ENCODE results near the gene MRGPRG. TPM values are rescaled to one million over a fixed set of nuclear protein-coding genes. Genes with fewer than 3 reads are reported as not detected.

The MRGPRG gene
- total and polyA plus RNA-seq, 4 donors: not detected

DNA sequence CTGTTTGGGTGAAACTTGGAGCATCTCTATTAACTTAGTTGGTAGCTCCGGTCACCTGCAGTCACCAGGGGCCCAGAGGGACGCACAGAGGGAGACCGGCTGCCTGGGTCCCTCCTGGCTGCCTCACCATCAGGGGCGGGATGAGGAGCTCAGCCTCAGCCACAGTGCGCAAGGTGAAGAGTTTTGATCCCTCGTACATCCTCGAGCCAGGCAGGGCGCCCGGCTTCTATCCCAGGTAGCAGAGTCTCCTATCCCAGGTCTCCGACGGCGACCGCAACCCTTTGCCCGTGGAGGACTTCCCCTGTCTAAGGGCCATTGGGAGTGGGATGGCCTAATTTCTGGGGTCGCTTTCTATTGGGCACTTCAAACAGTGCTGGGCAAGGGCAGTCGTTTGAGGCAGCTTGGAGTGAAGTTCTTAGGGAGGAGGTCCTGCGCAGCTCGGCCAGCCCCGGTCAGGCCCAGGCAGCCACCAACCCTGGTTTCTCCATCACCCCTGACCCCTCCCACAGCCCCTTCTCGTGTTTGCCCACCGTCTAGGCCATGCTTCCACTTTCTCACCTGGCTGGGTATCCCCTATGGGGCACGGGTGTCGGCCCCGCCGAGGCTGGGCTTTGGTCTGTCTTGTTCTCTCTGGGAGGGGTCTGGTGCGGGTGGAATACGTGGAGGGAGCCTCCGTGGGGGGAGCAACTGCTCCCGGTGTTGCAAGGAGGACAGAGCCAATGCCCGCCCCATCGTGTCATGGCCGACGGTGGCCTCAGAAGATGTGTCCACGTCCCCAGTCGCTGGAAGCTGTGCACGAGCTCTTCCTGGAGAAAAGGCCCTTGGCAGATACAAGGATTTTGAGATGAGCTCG, 3.6 kb upstream of the MRGPRG start:
- intact Hi-C loops (cut with DNase I): no loop called here
- H3K27ac ChIP-seq (ENCODE audit: low read depth in 1 of 2, low read length in 2 of 2): no peak overlapping the region
- H3K9me3 ChIP-seq (ENCODE audit: control insufficient read depth, low read length): no peaks in the 10 kb centered on the region
- DNase-seq: peak; percentile 45 to 68
- no peak overlapping the region for H3K4me3 ChIP-seq (ENCODE audit: low read length in 2 of 2)
- H3K36me3 ChIP-seq (ENCODE audit: control insufficient read depth in 1 of 2, insufficient read depth in 2 of 2, low read length in 1 of 2): no peaks in the 10 kb centered on the region
- no peaks in the 10 kb centered on the region for H3K4me1 ChIP-seq (ENCODE audit: control insufficient read depth in 1 of 2, insufficient read depth in 2 of 2, low read length in 2 of 2)
- 83 to 90% methylated on average over 37 of the region's 37 CpGs for WGBS, 2 donors
- no peak for ATAC-seq (ENCODE audit: low FRiP score)
- H3K27me3 ChIP-seq (ENCODE audit: control insufficient read depth in 1 of 2, insufficient read depth in 2 of 2, low read length in 1 of 2): no peaks in the 10 kb centered on the region

GRCh38 chr11:3221408-3222002, 2.9 kb upstream of the MRGPRG start:
- no peaks in the 10 kb centered on the region for H3K27me3 ChIP-seq (ENCODE audit: control insufficient read depth in 1 of 2, insufficient read depth in 2 of 2, low read length in 1 of 2)
- H3K4me3 ChIP-seq (ENCODE audit: low read length in 2 of 2): no peak overlapping the region
- WGBS, 2 donors: 48 to 62% methylated on average over 27 of the region's 27 CpGs
- no peak overlapping the region for H3K27ac ChIP-seq (ENCODE audit: low read depth in 1 of 2, low read length in 2 of 2)
- ATAC-seq (ENCODE audit: low FRiP score) (no peak), DNase-seq (peak; percentile 30 to 64)
- H3K4me1 ChIP-seq (ENCODE audit: control insufficient read depth in 1 of 2, insufficient read depth in 2 of 2, low read length in 2 of 2): no peaks in the 10 kb centered on the region
- H3K36me3 ChIP-seq (ENCODE audit: control insufficient read depth in 1 of 2, insufficient read depth in 2 of 2, low read length in 1 of 2): no peaks in the 10 kb centered on the region
- H3K9me3 ChIP-seq (ENCODE audit: control insufficient read depth, low read length): no peaks in the 10 kb centered on the region
- intact Hi-C loops (cut with DNase I): no loop called here

DNA sequence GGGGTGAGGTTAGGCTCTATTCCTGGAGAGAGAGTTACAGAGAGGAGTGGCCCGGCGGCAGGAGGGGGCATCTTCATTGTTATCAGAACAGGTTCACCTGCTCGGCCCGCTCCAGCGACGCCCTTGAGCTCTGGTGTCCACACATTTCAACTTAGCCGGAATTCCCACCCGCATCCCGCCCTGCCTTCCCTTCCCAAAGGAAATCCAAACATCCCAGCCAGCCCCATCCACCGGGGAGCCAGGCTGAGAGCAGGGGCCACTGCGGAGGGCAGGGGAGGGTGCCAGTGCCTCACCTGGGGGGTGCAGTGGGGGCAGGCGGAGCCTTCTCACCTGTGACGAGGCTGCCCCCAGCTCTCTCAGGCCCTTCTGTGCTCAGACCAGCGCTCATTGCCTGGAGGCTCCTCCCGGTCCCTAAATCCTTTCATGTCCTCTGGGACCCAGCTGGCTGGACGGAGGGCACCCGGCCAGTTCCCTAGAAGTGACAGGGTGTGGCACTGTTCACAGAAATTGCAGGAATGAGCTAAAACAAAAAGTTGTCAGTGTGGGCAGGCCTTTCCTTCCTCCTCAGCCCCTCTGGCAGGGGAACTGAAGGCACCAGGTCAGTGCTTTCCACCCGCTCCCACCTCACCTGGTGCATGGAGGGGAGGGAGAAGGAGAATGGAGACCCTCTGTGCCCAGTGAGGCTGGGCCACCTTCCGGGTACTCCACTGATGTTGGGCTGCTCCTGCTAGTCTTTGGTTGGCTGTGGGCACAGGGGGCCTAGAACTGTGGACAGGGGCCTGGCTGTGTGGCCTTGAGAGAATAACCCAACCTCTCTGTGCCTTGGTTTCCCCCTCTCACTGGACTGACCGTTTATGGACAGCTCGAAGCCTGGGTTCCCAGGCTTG, 2.2 kb upstream of the MRGPRG start:
- H3K4me3 ChIP-seq (ENCODE audit: low read length in 2 of 2): no peak overlapping the region
- intact Hi-C loops (cut with DNase I): no loop called here
- H3K9me3 ChIP-seq (ENCODE audit: control insufficient read depth, low read length): no peaks in the 10 kb centered on the region
- DNase-seq (peak; percentile 42 to 74), ATAC-seq (ENCODE audit: low FRiP score) (no peak)
- no peaks in the 10 kb centered on the region for H3K4me1 ChIP-seq (ENCODE audit: control insufficient read depth in 1 of 2, insufficient read depth in 2 of 2, low read length in 2 of 2)
- WGBS, 2 donors: 52 to 59% methylated on average over 21 of the region's 21 CpGs
- H3K27ac ChIP-seq (ENCODE audit: low read depth in 1 of 2, low read length in 2 of 2): no peak overlapping the region
- H3K27me3 ChIP-seq (ENCODE audit: control insufficient read depth in 1 of 2, insufficient read depth in 2 of 2, low read length in 1 of 2): no peaks in the 10 kb centered on the region
- H3K36me3 ChIP-seq (ENCODE audit: control insufficient read depth in 1 of 2, insufficient read depth in 2 of 2, low read length in 1 of 2): no peaks in the 10 kb centered on the region

DNA sequence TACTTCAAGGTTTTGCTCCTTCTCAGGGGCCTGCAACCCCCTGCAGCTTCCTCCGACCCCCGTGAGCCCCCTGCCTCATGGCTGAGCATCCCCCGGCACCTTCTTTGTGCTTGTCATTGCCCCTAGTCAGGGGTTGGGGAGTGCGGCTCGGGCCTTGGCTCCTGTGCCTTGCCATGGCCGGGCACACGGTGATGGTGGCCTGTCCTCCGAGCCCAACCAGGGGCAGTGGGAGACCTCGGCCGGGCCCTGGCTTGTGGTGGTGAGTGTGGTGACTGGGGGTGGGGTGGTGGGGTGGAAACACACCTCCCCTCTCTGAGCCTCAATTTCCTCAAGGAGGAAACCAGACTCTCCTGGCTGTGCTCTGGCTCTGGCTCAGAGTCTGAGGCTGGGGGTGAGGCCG, 1.5 kb upstream of the MRGPRG start:
- no peaks in the 10 kb centered on the region for H3K9me3 ChIP-seq (ENCODE audit: control insufficient read depth, low read length)
- DNase-seq: peak; percentile 35 to 72
- H3K27me3 ChIP-seq (ENCODE audit: control insufficient read depth in 1 of 2, insufficient read depth in 2 of 2, low read length in 1 of 2): no peaks in the 10 kb centered on the region
- no peak for ATAC-seq (ENCODE audit: low FRiP score)
- WGBS, 2 donors: 70 to 71% methylated on average over 11 of the region's 11 CpGs
- no peak overlapping the region for H3K27ac ChIP-seq (ENCODE audit: low read depth in 1 of 2, low read length in 2 of 2)
- H3K4me3 ChIP-seq (ENCODE audit: low read length in 2 of 2): no peak overlapping the region
- intact Hi-C loops (cut with DNase I): no loop called here
- H3K36me3 ChIP-seq (ENCODE audit: control insufficient read depth in 1 of 2, insufficient read depth in 2 of 2, low read length in 1 of 2): no peaks in the 10 kb centered on the region
- H3K4me1 ChIP-seq (ENCODE audit: control insufficient read depth in 1 of 2, insufficient read depth in 2 of 2, low read length in 2 of 2): no peaks in the 10 kb centered on the region

DNA sequence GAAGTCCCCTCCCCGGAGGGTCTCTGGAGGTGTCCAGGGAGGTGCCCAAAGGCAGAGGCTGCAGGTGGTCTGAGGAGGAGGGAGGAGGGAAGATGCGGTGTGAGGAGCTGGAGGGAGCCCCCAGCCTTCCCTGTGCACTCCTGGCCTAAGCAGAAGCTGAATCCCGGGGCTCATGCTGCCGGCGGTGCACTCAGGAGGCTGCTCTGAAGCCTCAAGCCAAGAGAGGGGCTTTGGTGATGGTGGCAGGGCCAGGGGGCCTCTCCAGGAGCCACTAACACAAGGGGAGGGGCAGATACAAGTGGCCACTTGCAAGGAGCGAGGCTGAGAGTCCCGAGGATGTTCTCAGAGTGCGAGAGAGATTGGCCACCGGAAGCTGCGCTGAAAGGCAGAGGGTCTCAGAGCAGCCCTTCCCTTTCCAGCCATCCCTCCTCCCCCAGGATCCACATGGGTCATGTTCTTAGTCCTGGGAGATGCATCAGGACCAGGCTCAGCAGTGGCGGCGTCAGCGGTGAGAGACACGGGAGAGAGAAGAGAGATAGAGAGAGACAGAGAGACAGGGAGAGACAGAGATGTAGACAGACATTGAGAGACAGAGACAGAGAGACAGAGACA, 774 bp upstream of the MRGPRG start:
- Histone ChIP-seq H3K36me3 (ENCODE audit: control insufficient read depth in 1 of 2, insufficient read depth in 2 of 2, low read length in 1 of 2) (no peaks in the 10 kb centered on the region), H3K27me3 (ENCODE audit: control insufficient read depth in 1 of 2, insufficient read depth in 2 of 2, low read length in 1 of 2) (no peaks in the 10 kb centered on the region), H3K27ac (ENCODE audit: low read depth in 1 of 2, low read length in 2 of 2) (no peak overlapping the region), H3K4me3 (ENCODE audit: low read length in 2 of 2) (no peak overlapping the region), H3K4me1 (ENCODE audit: control insufficient read depth in 1 of 2, insufficient read depth in 2 of 2, low read length in 2 of 2) (no peaks in the 10 kb centered on the region), H3K9me3 (ENCODE audit: control insufficient read depth, low read length) (no peaks in the 10 kb centered on the region)
- intact Hi-C loops (cut with DNase I): loop anchor here (5.0 to 10.0 kb wide), 3 partner anchors 107 to 182 kb away; no protein-coding TSS in a partner anchor
- DNase-seq (peak; percentile 33 to 68), ATAC-seq (ENCODE audit: low FRiP score) (no peak)
- 64 to 66% methylated on average over 14 of the region's 14 CpGs for WGBS, 2 donors

GRCh38 chr11:3217818-3218482, 663 bp downstream of the MRGPRG start:
- Histone ChIP-seq H3K36me3 (ENCODE audit: control insufficient read depth in 1 of 2, insufficient read depth in 2 of 2, low read length in 1 of 2) (no peaks in the 10 kb centered on the region), H3K4me3 (ENCODE audit: low read length in 2 of 2) (no peak overlapping the region), H3K4me1 (ENCODE audit: control insufficient read depth in 1 of 2, insufficient read depth in 2 of 2, low read length in 2 of 2) (no peaks in the 10 kb centered on the region), H3K9me3 (ENCODE audit: control insufficient read depth, low read length) (no peaks in the 10 kb centered on the region), H3K27me3 (ENCODE audit: control insufficient read depth in 1 of 2, insufficient read depth in 2 of 2, low read length in 1 of 2) (no peaks in the 10 kb centered on the region), H3K27ac (ENCODE audit: low read depth in 1 of 2, low read length in 2 of 2) (no peak overlapping the region)
- DNase-seq (peak; percentile 40 to 69), ATAC-seq (ENCODE audit: low FRiP score) (no peak)
- WGBS, 2 donors: 83 to 85% methylated on average over 48 to 49 of the region's 49 CpGs
- intact Hi-C loops (cut with DNase I): loop anchor here (1.0 to 10.0 kb wide), 4 partner anchors 106 to 181 kb away; no protein-coding TSS in a partner anchor

DNA sequence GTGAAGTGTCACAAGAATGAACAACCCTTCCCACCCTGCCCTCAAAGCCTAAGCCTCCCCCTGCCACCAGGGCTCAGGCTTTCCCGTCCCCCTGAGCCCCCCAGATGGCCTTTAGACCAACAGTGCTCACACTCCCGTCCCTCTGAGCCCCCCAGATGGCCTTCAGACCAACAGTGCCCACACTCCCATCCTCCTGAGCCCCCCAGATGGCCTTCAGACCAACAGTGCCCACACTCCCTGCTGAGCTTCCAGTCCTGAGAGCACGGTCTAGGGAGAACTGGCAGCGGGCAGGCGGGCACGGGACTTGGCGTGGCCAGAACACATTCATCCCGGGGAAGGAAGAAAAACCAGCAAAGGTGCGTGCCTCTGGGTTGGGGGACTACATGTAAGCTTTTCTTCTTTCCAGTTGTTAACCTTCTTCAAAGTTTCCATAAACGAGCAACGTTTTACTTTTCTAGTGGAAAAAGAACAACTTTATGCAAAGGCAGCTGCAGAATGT, 2.5 kb downstream of the MRGPRG start:
- Histone ChIP-seq H3K4me3 (ENCODE audit: low read length in 2 of 2) (no peak overlapping the region), H3K36me3 (ENCODE audit: control insufficient read depth in 1 of 2, insufficient read depth in 2 of 2, low read length in 1 of 2) (no peaks in the 10 kb centered on the region), H3K4me1 (ENCODE audit: control insufficient read depth in 1 of 2, insufficient read depth in 2 of 2, low read length in 2 of 2) (no peaks in the 10 kb centered on the region), H3K9me3 (ENCODE audit: control insufficient read depth, low read length) (no peaks in the 10 kb centered on the region), H3K27me3 (ENCODE audit: control insufficient read depth in 1 of 2, insufficient read depth in 2 of 2, low read length in 1 of 2) (no peaks in the 10 kb centered on the region), H3K27ac (ENCODE audit: low read depth in 1 of 2, low read length in 2 of 2) (no peak overlapping the region)
- ATAC-seq (ENCODE audit: low FRiP score) (no peak), DNase-seq (peak; percentile 26 to 58)
- intact Hi-C loops (cut with DNase I): loop anchor here (5.0 to 10.0 kb wide), 3 partner anchors 104 to 179 kb away; no protein-coding TSS in a partner anchor
- WGBS, 2 donors: 60 to 65% methylated on average over 11 of the region's 11 CpGs
